Umbilical cord (tissue), 2 donors: Measurements from ENCODE around the gene BMP7. TPM values are rescaled to one million over a fixed set of nuclear protein-coding genes. Genes with fewer than 3 reads are reported as not detected.

Experiments used
- DNase-seq: peaks from one replicate; pipeline ENCODE4 v3.0.0-alpha.2; 2015; ENCODE audit warnings: low spot score
- total RNA-seq: library from RNA; depleted of rRNA; stranded (reverse); fragments of >200 nt; gene quantifications from one replicate; pipeline ENCODE4 v1.2.3, GENCODE V29; 2014; ENCODE audit warnings: low replicate concordance; ENCODE audit not compliant: insufficient read depth

Gene BMP7
- total RNA-seq, 1 donor from 2014 or later = 17.1 TPM

DNA sequence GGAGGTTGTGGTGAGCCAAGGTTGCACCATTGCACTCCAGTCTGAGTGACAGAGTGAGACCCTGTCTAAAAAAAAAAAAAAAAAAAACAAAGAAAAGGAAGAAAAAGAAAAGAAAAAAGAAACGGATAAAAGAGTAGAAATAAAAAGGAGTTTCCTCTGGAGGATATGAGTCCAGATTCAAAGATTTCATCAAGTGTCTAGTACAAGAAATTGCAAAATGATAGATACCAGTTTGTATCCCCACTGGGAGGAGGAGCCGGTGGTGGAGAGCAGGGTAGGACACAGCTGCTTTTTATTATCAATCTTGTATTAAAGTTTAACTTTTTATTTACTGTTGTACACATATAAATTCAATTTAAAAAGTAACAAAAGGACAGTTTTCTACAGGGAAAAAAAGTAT is 113.9 kb downstream of the BMP7 start:
- no peak for DNase-seq

DNA sequence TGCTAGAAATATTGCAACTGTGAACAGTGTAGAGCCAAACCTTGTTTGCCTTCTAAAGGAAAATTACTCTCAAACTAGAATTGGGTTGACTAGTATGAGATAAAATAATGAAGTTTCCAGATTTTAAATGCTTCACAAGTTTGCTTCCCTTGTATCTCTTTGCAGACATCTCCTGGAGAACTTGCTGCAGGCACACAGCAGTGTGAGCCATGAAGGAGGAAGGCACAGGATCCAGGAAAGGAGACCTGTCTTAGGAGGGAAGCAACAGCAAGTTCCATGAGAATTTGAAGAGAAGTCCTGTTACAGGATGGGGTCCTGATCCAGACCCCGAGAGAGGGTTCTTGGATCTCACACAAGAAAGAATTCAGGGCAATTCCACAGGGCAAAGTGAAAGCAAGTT is 115.9 kb downstream of the BMP7 start:
- DNase-seq = no peak

GRCh38 chr20:57148263-57148662 is 118.2 kb downstream of the BMP7 start:
- no peak for DNase-seq

DNA sequence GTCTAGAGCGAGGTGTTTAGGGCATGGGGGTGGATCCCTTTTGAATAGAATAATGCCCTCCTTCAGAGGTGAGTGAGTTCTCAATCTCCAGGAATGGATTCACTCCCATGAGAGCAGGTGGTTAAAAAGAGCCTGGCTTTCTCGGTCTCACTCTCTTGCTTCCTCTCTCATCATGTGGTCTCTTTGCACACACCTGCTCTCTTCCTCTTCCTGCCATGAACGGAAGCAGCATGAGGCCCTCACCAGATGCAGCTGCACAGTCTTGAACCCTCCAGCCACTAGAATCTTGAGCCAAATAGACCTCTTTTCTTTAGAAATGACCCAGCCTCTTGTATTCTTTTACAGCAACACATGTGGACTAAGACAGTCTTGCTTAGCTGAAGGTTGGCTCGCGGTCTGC is 119.3 kb downstream of the BMP7 start:
- no peak for DNase-seq

GRCh38 chr20:57146155-57146554 is 120.3 kb downstream of the BMP7 start:
- DNase-seq = no peak

DNA sequence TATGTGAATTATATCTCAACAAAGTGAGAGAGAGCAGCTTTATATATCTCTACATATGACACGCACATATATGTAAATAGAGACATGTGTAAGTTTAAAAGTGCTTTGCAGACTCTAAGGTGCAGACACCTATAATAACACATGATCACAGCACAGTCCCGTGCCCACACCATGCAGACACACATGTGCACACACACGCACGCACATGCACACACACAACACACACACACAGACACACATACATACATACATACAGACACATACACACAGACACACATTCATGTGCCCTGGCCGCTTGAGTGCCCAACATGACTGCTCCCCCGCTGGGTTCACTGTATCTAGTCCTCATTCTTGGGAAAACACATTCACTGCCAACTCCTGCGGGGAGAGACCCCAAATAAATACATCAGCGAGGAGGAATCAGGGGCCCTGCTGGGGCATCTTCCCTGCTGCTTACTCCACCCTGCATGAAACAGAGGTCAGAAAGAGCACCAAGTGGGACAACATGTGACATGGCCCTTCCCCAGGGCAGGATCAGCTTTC is 121.3 kb downstream of the BMP7 start:
- DNase-seq = no peak

DNA sequence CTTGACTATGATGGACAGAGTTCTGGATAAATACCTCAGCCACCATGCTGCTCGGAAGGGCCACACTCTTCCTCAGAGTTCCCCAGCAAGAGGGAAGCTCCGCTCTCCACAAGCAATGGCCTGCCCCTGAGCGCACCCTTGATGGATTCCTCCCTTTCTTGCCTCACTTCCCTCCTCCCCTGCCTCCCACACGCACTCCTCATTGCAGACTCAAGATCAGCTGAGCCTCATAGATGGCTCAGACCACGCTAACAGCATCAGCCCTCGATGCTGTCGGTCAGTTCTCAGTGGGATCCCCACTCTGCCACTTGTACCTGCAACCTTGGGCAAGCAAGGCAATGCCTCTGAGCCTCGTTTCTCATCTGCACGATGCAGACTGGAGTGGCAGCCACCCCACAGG is 123.3 kb downstream of the BMP7 start:
- DNase-seq = no peak

DNA sequence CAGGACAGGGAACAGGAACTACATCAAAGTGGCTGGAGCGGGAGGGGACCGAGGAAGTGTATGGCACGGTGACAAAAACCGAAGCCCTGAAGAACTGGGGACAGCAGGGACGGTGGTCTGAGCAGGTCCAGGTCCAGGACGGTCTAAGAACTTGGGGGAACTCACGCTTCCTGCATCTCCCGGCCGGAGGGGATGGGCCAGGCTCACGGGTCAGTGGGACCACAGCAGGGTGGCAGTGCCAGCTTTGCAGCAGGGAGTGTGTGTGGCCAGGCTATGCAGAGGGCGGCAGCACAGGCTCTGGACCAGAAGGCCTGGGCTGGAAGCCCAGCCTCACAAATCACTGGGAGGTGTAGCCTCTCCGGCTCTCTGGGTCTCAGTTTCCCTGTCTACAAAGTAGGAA is 123.8 kb downstream of the BMP7 start:
- DNase-seq = no peak

DNA sequence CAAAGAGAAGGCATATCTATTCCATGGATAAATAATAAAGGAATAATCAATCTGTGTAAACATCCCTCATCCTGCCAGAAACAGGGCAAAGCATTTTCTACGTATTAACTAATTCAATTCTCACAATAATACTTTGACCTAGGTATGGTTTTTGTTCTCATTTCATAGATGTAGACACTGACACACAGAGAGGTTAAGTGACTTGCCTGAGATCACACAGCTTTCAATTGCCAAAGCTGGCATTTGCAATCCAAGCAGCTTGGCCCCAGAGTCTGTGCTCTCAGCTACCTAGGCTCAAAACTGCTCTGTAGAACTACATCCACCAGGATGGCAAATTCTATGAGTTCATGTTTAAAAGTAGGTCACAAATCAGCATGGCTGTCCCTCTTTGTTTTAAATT is 124.9 kb downstream of the BMP7 start:
- DNase-seq = no peak

- no peak for DNase-seq
These were observed 126.0 kb downstream of the BMP7 start for GRCh38 chr20:57140416-57140965.

- DNase-seq = no peak
These were observed 126.9 kb downstream of the BMP7 start for GRCh38 chr20:57139342-57140093.

DNA sequence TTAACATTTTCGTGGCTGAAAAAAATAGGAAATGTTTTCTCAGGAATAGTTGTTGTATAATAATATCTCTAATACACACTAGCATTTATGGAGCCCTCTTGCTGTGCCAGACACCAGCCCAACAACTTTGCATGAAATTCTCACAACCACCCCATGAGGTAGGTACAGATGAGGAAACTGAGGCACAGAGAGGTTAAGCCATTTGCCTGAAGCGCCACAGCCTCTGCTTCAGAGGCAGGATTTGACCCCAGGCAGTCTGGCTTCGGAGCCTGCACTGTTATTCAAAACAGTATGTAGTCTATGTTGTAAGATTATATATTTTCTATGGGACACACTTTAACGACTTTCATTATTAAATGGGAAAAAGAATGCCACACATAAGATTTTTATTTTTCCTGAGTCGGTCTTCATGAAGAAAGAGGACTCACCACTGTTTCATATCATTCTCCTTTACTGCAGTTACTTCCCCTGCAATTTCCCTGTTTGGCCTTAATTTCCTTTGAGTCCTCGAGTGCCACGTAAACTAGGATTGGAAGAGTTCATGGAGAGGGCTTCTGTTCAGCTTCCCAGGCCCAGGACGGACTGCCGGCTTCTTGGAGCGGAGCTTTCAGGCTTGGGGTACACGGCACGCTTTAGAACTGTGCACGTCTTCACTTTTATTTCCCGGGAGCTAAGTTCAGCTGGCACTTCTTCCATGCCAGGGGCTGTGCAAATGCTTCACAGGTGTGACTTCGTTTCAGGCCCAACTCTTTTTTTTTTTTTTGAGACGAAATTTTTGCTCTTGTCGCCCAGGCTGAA is 128.0 kb downstream of the BMP7 start:
- DNase-seq = no peak

DNA sequence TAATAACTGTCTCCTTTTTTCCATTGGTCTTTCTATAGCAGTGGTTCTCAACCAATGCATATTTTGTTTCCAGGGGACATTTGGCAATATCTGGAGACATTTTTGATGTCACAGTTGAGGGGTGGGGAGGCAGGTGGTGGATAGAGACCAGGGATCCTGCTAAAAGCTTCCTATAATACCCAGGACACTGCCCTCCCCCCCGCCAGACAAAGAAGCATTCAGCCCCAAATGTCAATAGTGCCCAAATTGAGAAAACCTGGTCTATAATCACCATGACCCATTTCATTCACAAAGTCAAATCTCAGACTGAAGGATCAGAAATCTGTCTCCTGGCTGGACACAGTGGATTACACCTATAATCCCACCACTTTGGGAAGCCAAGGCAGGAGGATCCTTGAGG is 128.8 kb downstream of the BMP7 start:
- DNase-seq = no peak

GRCh38 chr20:57136734-57137133 is 129.7 kb downstream of the BMP7 start:
- no peak for DNase-seq

GRCh38 chr20:57135875-57136274 is 130.6 kb downstream of the BMP7 start:
- no peak for DNase-seq

- DNase-seq = no peak
These were observed 131.6 kb downstream of the BMP7 start for GRCh38 chr20:57134804-57135203.

- DNase-seq = no peak
These were observed 132.4 kb downstream of the BMP7 start for GRCh38 chr20:57133926-57134650.

GRCh38 chr20:57131601-57132391 is 134.6 kb downstream of the BMP7 start:
- no peak for DNase-seq

- no peak for DNase-seq
These were observed 135.4 kb downstream of the BMP7 start for GRCh38 chr20:57131077-57131476.

DNA sequence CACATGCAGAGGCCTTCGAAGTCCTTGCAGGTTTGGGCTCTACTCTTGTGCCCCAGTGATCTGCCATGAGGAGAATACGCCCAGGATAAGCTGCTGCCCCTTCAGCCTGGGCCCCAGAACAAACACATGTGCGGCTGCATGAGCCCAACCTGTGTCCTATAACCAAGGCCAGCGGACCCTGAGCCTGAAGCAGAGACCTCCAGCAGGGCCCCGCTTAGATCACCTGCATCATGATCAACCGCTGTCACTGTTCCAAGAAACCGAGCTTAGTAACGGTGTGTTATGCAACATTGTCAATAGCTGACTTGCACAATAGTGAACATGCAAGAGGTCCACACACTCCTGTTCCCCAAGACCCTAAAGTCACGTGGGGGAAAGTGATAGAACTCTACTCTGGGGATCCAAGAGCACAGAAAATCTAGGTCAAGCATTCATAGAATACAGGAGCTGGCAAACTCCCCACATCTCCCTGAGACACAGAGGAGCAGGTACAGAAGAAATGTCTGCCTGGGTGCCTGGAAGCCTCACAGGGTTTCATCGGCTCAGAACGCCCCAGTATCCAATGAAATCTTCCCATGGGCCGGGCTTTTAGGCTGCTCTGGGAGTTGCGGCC is 136.2 kb downstream of the BMP7 start:
- DNase-seq = no peak

- DNase-seq = no peak
These were observed 137.1 kb downstream of the BMP7 start for GRCh38 chr20:57129303-57129702.
